Cardiac muscle cell (in vitro differentiated cells and primary cell): Measurements from ENCODE around the gene COL4A2. TPM values are rescaled to one million over a fixed set of nuclear protein-coding genes. Genes with fewer than 3 reads are reported as not detected.
"Not testable (repeated sequence)": the region's sequence is repeated elsewhere in the genome, so short reads cannot be mapped to it uniquely, and the experiment has no call there.

ENCODE experiments used
- DNase-seq, 2 donors: peaks; one replicate each; pipeline versions ENCODE4 v3.0.0 to v3.0.0-alpha.2; 2010 to 2017; ENCODE audit warnings: low read depth in 1 of 2, low spot score in 1 of 2
- H3K27ac ChIP-seq: fragments of 200-600 bp; sonication (generic); 2 replicates; pipeline ENCODE4 v1.5.1; 2016
- H3K27me3 ChIP-seq: fragments of 200-600 bp; sonication (generic); 2 replicates; pipeline ENCODE4 v1.6.0; 2016; ENCODE audit warnings: control low read depth
- H3K36me3 ChIP-seq: fragments of 200-600 bp; sonication (generic); 2 replicates; pipeline ENCODE4 v1.5.1; 2016; ENCODE audit warnings: control low read depth
- H3K4me1 ChIP-seq: fragments of 200-600 bp; sonication (generic); 2 replicates; pipeline ENCODE4 v1.8.1; 2017; ENCODE audit warnings: low read depth, mild to moderate bottlenecking, mixed run types
- H3K4me3 ChIP-seq: fragments of 200-600 bp; sonication (generic); 2 replicates; pipeline ENCODE4 v1.5.1; 2016; ENCODE audit warnings: mild to moderate bottlenecking
- H3K9me3 ChIP-seq: fragments of 200-600 bp; sonication (generic); 2 replicates; pipeline ENCODE4 v1.5.1; 2017; ENCODE audit warnings: low read depth, mild to moderate bottlenecking, control low read depth
- polyA plus RNA-seq: library from polyadenylated mRNA; unstranded; fragments of >200 nt; fragmentation: Nextera tagmentation; extraction: Ambion mirVana; gene quantifications from 2 replicates; pipeline ENCODE4 v1.2.1, GENCODE V29; 2016
- total RNA-seq: library from RNA; depleted of rRNA; stranded (reverse); fragments of >200 nt; gene quantifications from 2 replicates; pipeline ENCODE4 v1.2.3, GENCODE V29; 2016
- TF ChIP-seq, protein P1 (sequence below): IDR thresholded peaks from 2 replicates; pipeline ENCODE4 v1.5.1; 2012; ENCODE audit warnings: low read depth, mild to moderate bottlenecking, low read length

COL4A2 gene
- total and polyA plus RNA-seq, 2 experiments from 2014 or later, result 184 to 516 TPM

DNA sequence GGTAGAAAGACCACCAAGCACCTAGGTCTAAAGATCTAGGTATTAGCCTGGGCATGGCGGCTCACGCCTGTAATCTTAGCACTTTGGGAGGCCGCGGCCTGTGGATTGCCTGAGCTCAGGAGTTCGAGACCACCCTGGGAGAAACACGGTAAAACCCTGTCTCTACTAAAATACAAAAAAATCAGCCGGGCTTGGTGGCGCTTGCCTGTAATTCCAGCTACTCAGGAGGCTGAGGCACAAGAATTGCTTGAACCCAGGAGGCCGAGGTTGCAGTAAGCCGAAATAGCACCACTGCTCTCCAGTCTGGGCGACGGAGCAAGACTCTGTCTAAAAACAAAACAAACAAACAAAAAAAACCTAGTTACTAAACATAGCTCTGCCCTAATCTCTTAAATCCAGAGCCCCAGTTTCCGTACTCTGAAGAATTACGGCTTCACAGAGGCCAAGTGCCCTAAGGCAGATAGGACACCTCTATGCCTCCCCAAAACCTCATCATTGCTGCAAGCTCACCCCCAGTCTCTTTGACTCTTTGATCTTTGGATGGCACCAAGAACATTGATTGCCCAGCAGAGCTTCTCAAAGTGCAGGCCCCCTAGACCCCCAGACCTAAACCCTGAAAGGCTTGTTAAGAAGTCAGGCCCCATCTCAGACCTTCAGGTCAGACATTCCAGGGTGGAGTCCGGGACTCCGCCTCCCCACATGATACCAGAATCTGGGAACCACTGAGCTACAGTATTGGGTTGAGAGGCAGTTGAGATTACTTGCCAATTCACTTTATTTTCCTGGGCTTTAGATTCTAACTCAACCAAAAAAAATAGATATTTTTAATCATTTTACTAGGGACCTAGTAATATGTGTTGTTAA is 2.8 kb downstream of the COL4A2 start:
- Histone ChIP-seq H3K27me3 (peaks cover 3% of the 10 kb centered on the region), H3K4me3 (no peak overlapping the region), H3K4me1 (peaks cover 43% of the 10 kb centered on the region), H3K36me3 (no peaks in the 10 kb centered on the region), H3K9me3 (no peaks in the 10 kb centered on the region), H3K27ac (no peak overlapping the region)
- TF ChIP-seq, protein P1, sequence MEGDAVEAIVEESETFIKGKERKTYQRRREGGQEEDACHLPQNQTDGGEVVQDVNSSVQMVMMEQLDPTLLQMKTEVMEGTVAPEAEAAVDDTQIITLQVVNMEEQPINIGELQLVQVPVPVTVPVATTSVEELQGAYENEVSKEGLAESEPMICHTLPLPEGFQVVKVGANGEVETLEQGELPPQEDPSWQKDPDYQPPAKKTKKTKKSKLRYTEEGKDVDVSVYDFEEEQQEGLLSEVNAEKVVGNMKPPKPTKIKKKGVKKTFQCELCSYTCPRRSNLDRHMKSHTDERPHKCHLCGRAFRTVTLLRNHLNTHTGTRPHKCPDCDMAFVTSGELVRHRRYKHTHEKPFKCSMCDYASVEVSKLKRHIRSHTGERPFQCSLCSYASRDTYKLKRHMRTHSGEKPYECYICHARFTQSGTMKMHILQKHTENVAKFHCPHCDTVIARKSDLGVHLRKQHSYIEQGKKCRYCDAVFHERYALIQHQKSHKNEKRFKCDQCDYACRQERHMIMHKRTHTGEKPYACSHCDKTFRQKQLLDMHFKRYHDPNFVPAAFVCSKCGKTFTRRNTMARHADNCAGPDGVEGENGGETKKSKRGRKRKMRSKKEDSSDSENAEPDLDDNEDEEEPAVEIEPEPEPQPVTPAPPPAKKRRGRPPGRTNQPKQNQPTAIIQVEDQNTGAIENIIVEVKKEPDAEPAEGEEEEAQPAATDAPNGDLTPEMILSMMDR, result no peak
- no peak for DNase-seq

- no peak for DNase-seq
- H3K4me1 ChIP-seq, result peaks cover 44% of the 10 kb centered on the region
- H3K27ac ChIP-seq, result no peak overlapping the region
- H3K27me3 ChIP-seq, result no peaks in the 10 kb centered on the region
- H3K36me3 ChIP-seq, result no peaks in the 10 kb centered on the region
- H3K4me3 ChIP-seq, result no peak overlapping the region
- no peaks in the 10 kb centered on the region for H3K9me3 ChIP-seq
- TF ChIP-seq, protein P1, result no peak
These were observed 3.7 kb downstream of the COL4A2 start for GRCh38 chr13:110310541-110311442.

DNA sequence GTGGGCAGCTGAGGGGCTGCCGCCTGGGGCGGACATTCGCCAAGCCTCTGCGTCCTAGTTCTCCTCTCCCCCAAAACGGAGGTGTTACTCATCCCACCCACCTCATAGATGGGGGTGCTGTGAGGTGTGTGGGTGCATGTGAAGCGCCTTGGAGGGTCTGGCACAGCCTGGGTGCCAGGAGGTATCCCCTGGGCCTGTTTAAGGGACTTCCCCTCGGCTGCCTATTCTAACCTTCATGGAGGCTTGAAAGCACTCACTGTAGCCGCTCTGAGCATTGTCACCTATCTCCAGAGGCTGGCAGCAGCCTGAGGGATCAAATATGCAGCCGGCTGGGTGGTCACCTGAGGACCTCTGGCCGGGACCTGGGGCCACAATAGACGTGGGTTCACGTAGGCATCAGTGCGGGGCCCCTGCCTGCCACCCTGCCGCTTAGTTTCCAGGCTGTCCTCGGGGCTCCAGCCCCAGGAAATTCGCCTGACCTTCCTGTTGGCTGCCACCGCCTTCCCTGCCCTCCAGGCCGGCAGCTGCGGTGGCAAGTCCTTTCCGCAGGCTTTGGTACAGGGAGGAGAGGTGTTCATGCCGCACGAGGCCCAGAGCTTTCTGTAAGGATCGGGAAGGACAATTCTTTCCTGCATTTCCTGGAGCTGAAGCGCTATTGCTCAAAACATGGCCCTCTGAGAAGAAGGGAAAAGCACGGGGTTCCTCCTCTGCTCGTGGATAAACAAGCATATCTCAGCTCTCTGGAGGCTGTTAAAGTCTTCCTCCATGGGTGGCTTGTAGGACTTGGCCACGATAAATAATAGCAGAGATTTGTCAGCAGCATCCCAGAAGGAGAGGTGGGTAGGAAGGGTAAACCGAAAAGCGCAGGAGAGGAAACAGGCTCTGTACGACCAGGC is 4.6 kb downstream of the COL4A2 start:
- Histone ChIP-seq H3K27me3 (no peaks in the 10 kb centered on the region), H3K36me3 (no peaks in the 10 kb centered on the region), H3K4me1 (peaks cover 42% of the 10 kb centered on the region), H3K9me3 (no peaks in the 10 kb centered on the region), H3K4me3 (no peak overlapping the region), H3K27ac (no peak overlapping the region)
- TF ChIP-seq, protein P1, result no peak
- peak in 1 of 2 donors; percentile 37 for DNase-seq

- H3K4me3 ChIP-seq, result no peak overlapping the region
- no peaks in the 10 kb centered on the region for H3K27me3 ChIP-seq
- H3K9me3 ChIP-seq, result no peaks in the 10 kb centered on the region
- no peaks in the 10 kb centered on the region for H3K36me3 ChIP-seq
- H3K27ac ChIP-seq, result no peak overlapping the region
- peaks cover 42% of the 10 kb centered on the region for H3K4me1 ChIP-seq
- peak in 1 of 2 donors; percentile 76 for DNase-seq
- TF ChIP-seq, protein P1, result no peak
These were observed 5.4 kb downstream of the COL4A2 start for GRCh38 chr13:110312339-110313031.

DNA sequence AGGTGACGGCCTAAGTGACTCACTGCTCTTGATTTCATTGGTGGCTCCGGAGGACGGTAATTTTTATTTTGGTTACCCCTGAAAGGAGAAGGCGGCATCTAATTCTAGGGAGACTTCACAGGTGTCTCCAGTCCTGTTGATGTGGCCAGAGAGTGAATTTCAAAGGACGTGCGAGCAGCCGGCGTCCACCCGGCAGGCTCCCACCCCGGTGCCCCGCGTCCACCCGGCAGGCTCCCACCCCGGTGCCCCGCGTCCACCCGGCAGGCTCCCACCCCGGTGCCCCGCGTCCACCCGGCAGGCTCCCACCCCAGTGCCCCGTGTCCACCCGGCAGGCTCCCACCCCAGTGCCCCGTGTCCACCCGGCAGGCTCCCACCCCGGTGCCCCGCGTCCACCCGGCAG is 6.2 kb downstream of the COL4A2 start:
- not testable (repeated sequence) for H3K27me3 ChIP-seq, H3K4me3 ChIP-seq, H3K27ac ChIP-seq, H3K9me3 ChIP-seq, DNase-seq, H3K36me3 ChIP-seq
- H3K4me1 ChIP-seq, result peaks cover 40% of the 10 kb centered on the region

GRCh38 chr13:110313733-110314132 is 6.6 kb downstream of the COL4A2 start:
- H3K4me3 ChIP-seq, H3K9me3 ChIP-seq, H3K27me3 ChIP-seq, H3K36me3 ChIP-seq, DNase-seq: not testable (repeated sequence)
- peak overlapping the region; percentile 57 for H3K27ac ChIP-seq
- H3K4me1 ChIP-seq, result peaks cover 39% of the 10 kb centered on the region
